ENCODE measurements around the gene RBFOX2.
"Not testable (repeated sequence)": the region's sequence is repeated elsewhere in the genome, so short reads cannot be mapped to it uniquely, and the experiment has no call there.

Gene RBFOX2

GRCh38 chr22:36028646-36029405 is at the start of gene RBFOX2:
Gene RBFOX2, minus strand, starts transcription at chr22:36028824. Its CDS starts 399 bp downstream, at chr22:36028425.
- no peak for TF ChIP-seq CTCF (conservative IDR thresholded peaks at IDR 0.05)
- peak within 1 kb of the TSS; percentile 91 for H3K27ac ChIP-seq

GRCh38 chr22:36077271-36077670 is 48.6 kb upstream of the RBFOX2 start:
- no peak overlapping the region for H3K27ac ChIP-seq
- TF ChIP-seq CTCF (conservative IDR thresholded peaks at IDR 0.05): no peak

GRCh38 chr22:36075724-36076123 is 47.1 kb upstream of the RBFOX2 start:
- TF ChIP-seq CTCF (conservative IDR thresholded peaks at IDR 0.05): no peak
- H3K27ac ChIP-seq: no peak overlapping the region

- TF ChIP-seq CTCF (conservative IDR thresholded peaks at IDR 0.05): no peak
- no peak overlapping the region for H3K27ac ChIP-seq
These were observed 46.6 kb upstream of the RBFOX2 start for GRCh38 chr22:36075230-36075629.

GRCh38 chr22:36073476-36073875 is 44.9 kb upstream of the RBFOX2 start:
- no peak overlapping the region for H3K27ac ChIP-seq
- no peak for TF ChIP-seq CTCF (conservative IDR thresholded peaks at IDR 0.05)

- H3K27ac ChIP-seq: not testable (repeated sequence)
These were observed 42.0 kb upstream of the RBFOX2 start for GRCh38 chr22:36070645-36071044.

- no peak for TF ChIP-seq CTCF (conservative IDR thresholded peaks at IDR 0.05)
- H3K27ac ChIP-seq: no peak overlapping the region
These were observed 40.7 kb upstream of the RBFOX2 start for GRCh38 chr22:36069368-36069767.

GRCh38 chr22:36068776-36069344 is 40.2 kb upstream of the RBFOX2 start:
- no peak overlapping the region for H3K27ac ChIP-seq
- no peak for TF ChIP-seq CTCF (conservative IDR thresholded peaks at IDR 0.05)
